ENCODE measurements around the gene HSPB1.

- TF ChIP-seq CTCF (conservative IDR thresholded peaks at IDR 0.05) (no peak), ZFX (IDR thresholded peaks at IDR 0.05) (no peak)
Measured at GRCh38 chr7:76325811-76326210, 23.3 kb downstream of the HSPB1 start.

All from C4-2B (cell line).